ENCODE data around the gene TAF4B. TPM values are rescaled to one million over a fixed set of nuclear protein-coding genes. Genes with fewer than 3 reads are reported as not detected.

Gene TAF4B
- total RNA-seq, 4 donors from 2014 or later: 9.9 to 14.5 (median 11.3) TPM

- TF ChIP-seq CTCF (IDR thresholded peaks at IDR 0.05; ENCODE audit: low read depth): no peak
Measured at GRCh38 chr18:26255695-26256622, 29.7 kb downstream of the TAF4B start.

GRCh38 chr18:26258711-26259110, 32.5 kb downstream of the TAF4B start:
- no peak for TF ChIP-seq CTCF (IDR thresholded peaks at IDR 0.05; ENCODE audit: low read depth)

GRCh38 chr18:26262156-26262555, 35.9 kb downstream of the TAF4B start:
- TF ChIP-seq CTCF (IDR thresholded peaks at IDR 0.05; ENCODE audit: low read depth): no peak

GRCh38 chr18:26267357-26267930, 41.2 kb downstream of the TAF4B start:
- TF ChIP-seq CTCF (IDR thresholded peaks at IDR 0.05; ENCODE audit: low read depth): no peak

GRCh38 chr18:26268454-26268853, 42.2 kb downstream of the TAF4B start:
- no peak for TF ChIP-seq CTCF (IDR thresholded peaks at IDR 0.05; ENCODE audit: low read depth)

- no peak for TF ChIP-seq CTCF (IDR thresholded peaks at IDR 0.05; ENCODE audit: low read depth)
Measured at GRCh38 chr18:26271917-26272549, 45.8 kb downstream of the TAF4B start.

GRCh38 chr18:26277374-26277773, 51.1 kb downstream of the TAF4B start:
- no peak for TF ChIP-seq CTCF (IDR thresholded peaks at IDR 0.05; ENCODE audit: low read depth)
